ENCODE data around the gene RIT1.
"Not testable (repeated sequence)": the region's sequence is repeated elsewhere in the genome, so short reads cannot be mapped to it uniquely, and the experiment has no call there.

RIT1 gene

DNA sequence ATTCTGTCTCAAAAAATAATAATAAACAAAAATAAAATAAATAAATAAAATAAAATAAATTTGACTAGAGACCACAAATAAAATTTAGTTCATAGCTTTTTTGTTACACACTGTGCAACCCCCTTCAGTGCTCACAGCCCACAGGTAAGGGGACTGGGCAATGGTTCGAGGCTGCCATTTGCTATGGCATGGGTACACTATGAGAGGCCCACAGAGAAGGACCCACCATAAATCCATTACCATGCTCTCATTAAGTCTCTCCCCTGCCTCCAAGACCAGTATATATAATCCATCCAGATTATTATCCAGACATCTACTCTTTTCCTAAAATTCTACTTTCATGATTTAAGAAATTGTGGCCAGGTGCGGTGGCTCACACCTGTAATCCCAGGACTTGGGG lies 8.7 kb upstream of the RIT1 start:
- no peak overlapping the region for H3K4me3 ChIP-seq (ENCODE audit: low read length)
- no peak for TF ChIP-seq ZNF274 (IDR thresholded peaks at IDR 0.05; ENCODE audit: low read depth, low read length)

GRCh38 chr1:155918660-155919059 lies 7.5 kb upstream of the RIT1 start:
- H3K4me3 ChIP-seq (ENCODE audit: low read length): no peak overlapping the region
- TF ChIP-seq ZNF274 (IDR thresholded peaks at IDR 0.05; ENCODE audit: low read depth, low read length): no peak

- H3K4me3 ChIP-seq (ENCODE audit: low read length): no peak overlapping the region
- TF ChIP-seq ZNF274 (IDR thresholded peaks at IDR 0.05; ENCODE audit: low read depth, low read length): no peak
Observed at GRCh38 chr1:155913969-155914757, 3.0 kb upstream of the RIT1 start.

GRCh38 chr1:155912056-155912536 lies 947 bp upstream of the RIT1 start:
- no peak for TF ChIP-seq ZNF274 (IDR thresholded peaks at IDR 0.05; ENCODE audit: low read depth, low read length)
- no peak overlapping the region for H3K4me3 ChIP-seq (ENCODE audit: low read length)

DNA sequence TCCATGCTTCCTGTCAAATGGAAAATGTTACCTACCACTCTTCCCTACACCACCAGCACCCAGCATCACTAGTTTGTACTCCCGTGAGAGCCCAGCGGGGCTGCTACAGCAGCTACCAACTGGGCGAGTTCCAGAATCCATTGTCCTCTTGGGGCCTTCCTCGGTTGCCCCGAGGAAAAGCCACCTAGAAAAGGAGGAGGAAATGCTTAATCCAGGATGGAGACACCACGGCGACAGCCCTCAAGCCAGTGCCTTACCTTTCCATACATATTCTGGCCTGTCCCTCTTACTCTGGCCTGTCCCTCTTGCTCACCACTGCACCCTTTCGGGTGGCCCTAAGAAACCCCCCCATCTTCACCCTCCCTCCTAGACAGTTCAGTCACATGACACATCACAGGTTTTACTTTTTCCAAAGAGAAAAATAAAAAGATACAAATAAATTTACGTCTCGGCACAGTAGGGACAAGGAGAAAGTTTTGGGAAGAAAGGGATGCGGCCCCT lies 478 bp downstream of the RIT1 start:
- peak overlapping the region; percentile 91 for H3K4me3 ChIP-seq (ENCODE audit: low read length)
- TF ChIP-seq ZNF274 (IDR thresholded peaks at IDR 0.05; ENCODE audit: low read depth, low read length): no peak

DNA sequence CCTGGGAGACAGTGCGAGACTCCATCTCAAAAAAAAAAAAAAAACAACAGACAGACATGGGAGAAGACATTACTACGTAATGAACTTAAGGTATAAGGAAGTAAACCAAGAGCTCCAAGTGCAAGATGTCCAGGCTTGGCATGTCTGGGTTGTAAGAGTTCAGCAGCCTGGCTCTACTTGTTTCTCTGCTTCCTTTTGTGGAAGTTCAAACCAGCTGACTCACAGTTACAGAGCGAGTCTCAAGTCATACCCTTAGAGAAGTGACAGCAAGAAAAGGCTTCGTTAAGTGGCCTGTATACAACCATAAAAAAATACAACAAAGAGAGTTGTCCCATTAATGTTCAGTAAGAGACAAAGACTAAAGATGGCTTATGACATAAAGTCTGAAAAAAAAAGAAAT lies 1.3 kb downstream of the RIT1 start:
- TF ChIP-seq ZNF274 (IDR thresholded peaks at IDR 0.05; ENCODE audit: low read depth, low read length): no peak
- peak overlapping the region; percentile 91 for H3K4me3 ChIP-seq (ENCODE audit: low read length)

DNA sequence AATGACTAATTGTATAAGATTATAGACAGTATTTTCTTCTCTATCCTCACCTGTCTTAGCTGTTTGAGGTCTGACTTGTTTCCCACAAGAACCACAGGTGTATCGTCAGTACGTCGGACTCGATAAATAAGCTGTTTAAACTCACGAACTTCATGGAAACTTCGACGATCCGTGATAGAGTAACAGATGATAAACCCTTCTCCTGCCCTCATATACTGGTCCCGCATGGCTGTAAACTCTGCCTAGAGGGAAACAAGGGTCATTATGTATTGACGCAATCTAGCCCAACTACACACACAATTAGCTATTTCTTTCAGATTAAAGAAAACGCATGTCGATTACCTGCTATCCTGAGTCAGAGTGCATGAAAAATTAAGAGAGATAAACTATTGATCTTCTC lies 6.9 kb downstream of the RIT1 start:
- TF ChIP-seq ZNF274 (IDR thresholded peaks at IDR 0.05; ENCODE audit: low read depth, low read length): no peak
- H3K4me3 ChIP-seq (ENCODE audit: low read length): no peak overlapping the region

- H3K4me3 ChIP-seq (ENCODE audit: low read length): no peak overlapping the region
Observed at GRCh38 chr1:155900161-155900560, 11.0 kb downstream of the RIT1 start.

GRCh38 chr1:155899683-155900082 lies 11.5 kb downstream of the RIT1 start:
- TF ChIP-seq ZNF274 (IDR thresholded peaks at IDR 0.05; ENCODE audit: low read depth, low read length): no peak
- no peak overlapping the region for H3K4me3 ChIP-seq (ENCODE audit: low read length)

More at GRCh38 chr1:155900161-155900560, 11.0 kb downstream of the RIT1 start:
- no peak for TF ChIP-seq ZNF274 (IDR thresholded peaks at IDR 0.05; ENCODE audit: low read depth, low read length)

GRCh38 chr1:155898888-155899287 lies 12.3 kb downstream of the RIT1 start:
- no peak overlapping the region for H3K4me3 ChIP-seq (ENCODE audit: low read length)
- TF ChIP-seq ZNF274 (IDR thresholded peaks at IDR 0.05; ENCODE audit: low read depth, low read length): no peak

- no peak overlapping the region for H3K4me3 ChIP-seq (ENCODE audit: low read length)
- no peak for TF ChIP-seq ZNF274 (IDR thresholded peaks at IDR 0.05; ENCODE audit: low read depth, low read length)
Observed at GRCh38 chr1:155897746-155898145, 13.4 kb downstream of the RIT1 start.

GRCh38 chr1:155896476-155896875 lies 14.7 kb downstream of the RIT1 start:
- not testable (repeated sequence) for H3K4me3 ChIP-seq (ENCODE audit: low read length)

DNA sequence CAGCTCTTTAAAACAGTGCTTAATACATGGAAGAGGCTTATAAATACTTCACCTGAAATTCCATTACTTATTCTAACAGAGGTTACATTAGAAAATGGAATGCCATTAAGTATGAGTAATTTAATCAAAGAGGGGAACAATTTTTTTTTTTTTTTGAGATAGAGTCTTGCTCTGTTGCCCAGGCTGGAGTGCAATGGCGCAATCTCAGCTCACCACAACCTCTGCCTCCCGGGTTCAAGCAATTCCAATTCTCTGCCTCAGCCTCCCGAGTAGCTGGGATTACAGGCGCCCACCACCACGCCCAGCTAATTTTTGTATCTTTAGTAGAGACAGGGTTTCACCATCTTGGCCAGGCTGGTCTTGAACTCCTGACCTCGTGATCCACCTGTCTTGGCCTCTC lies 15.5 kb downstream of the RIT1 start:
- not testable (repeated sequence) for H3K4me3 ChIP-seq (ENCODE audit: low read length)

DNA sequence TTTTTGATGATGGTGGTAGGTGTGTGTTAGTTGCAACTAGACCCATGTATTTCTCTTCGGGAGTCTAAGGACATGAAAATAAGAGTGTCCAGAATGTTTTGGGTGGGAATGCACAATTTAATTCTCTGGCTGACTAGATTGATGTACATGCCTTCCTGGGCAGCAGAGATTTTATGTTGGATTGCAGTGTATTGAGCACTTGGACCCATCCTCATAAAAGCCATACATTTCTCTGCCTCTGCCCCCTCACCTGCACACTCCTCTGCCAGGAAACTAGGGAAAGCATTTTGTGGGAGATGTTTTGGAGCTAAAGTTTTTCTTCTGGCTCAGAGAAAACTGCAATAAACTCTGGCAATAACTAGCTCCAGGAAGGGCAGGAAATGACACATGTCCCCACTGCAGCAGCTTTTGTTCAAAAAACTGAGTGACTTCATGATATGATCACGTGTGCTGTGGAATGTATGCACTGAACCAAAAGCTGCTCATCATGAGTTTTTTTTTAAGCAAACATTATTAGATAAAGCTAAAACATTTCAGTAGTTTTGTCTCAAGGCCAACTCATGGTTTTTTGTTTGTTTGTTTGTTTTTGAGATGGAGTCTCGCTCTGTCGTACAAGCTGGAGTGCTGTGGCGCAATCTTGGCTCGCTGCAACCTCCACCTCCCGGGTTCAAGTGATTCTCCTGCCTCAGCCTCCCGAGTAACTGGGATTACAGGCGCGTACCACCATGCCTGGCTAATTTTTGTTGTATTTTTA lies 17.6 kb downstream of the RIT1 start:
- H3K4me3 ChIP-seq (ENCODE audit: low read length): no peak overlapping the region
- no peak for TF ChIP-seq ZNF274 (IDR thresholded peaks at IDR 0.05; ENCODE audit: low read depth, low read length)

DNA sequence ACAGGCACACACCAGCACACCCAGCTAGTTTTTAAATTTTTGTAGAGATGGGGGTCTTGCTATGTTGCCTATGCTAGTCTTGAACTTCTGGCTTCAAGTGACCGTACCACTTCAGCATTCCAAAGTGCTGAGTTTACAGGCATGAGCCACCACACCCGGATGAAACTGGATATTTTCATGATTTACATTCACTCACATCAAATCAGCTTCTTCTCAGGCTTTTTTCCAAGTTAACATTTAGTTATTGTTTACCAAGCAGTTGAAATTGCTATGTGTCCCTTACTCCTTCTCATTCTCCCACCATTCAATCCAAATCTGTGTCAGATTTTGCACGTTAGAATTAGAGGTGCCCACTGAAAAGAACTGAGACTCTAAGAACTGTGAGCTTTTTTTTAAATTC lies 18.4 kb downstream of the RIT1 start:
- no peak for TF ChIP-seq ZNF274 (IDR thresholded peaks at IDR 0.05; ENCODE audit: low read depth, low read length)
- no peak overlapping the region for H3K4me3 ChIP-seq (ENCODE audit: low read length)

Data from GM08714 (cell line).